GM12891 (cell line): ENCODE results near the gene TMEM185A.
"Not testable (repeated sequence)": the region's sequence is repeated elsewhere in the genome, so short reads cannot be mapped to it uniquely, and the experiment has no call there.

Experiments
- DNase-seq: peaks from one replicate; pipeline ENCODE4 v3.0.0; 2011; ENCODE audit warnings: low spot score; ENCODE audit not compliant: insufficient read length
- FAIRE-seq: peaks from 2 replicates; lab custom pipeline; 2011; peaks lifted over from hg19 to GRCh38; lab: Jason Lieb, UNC
- PAX5 ChIP-seq: IDR thresholded peaks from 2 replicates; pipeline ENCODE4 v1.6.1; 2011; ENCODE audit warnings: low read length, moderate library complexity, mild to moderate bottlenecking; ENCODE audit not compliant: insufficient read depth, severe bottlenecking
- POLR2A ChIP-seq: IDR thresholded peaks from 2 replicates; pipeline ENCODE4 v1.6.1; 2011; ENCODE audit warnings: low read depth, low read length, control low read depth
- POLR2AphosphoS5 ChIP-seq: IDR thresholded peaks from 2 replicates; pipeline ENCODE4 v1.6.1; 2011; ENCODE audit warnings: low read depth, low read length, control low read depth
- POU2F2 ChIP-seq: IDR thresholded peaks from 2 replicates; pipeline ENCODE4 v1.6.1; 2011; ENCODE audit warnings: low read depth, mild to moderate bottlenecking, control low read depth, low read length, moderate library complexity
- SPI1 ChIP-seq: IDR thresholded peaks from 2 replicates; pipeline ENCODE4 v1.6.1; 2011; ENCODE audit warnings: low read depth, low read length, control low read depth
- TAF1 ChIP-seq: IDR thresholded peaks from 2 replicates; pipeline ENCODE4 v1.6.1; 2011; ENCODE audit warnings: low read depth, low read length, control low read depth

TMEM185A gene

GRCh38 chrX:149571770-149572169 lies 59.8 kb downstream of the TMEM185A start:
- TF ChIP-seq PAX5: no peak
- no peak for TF ChIP-seq POLR2AphosphoS5
- TF ChIP-seq POLR2A: no peak
- TF ChIP-seq TAF1: no peak
- no peak for TF ChIP-seq POU2F2
- TF ChIP-seq SPI1: no peak
- no peak for DNase-seq
- no peak for FAIRE-seq

- DNase-seq (no peak), FAIRE-seq (peak; percentile 81)
- no peak for TF ChIP-seq SPI1
- no peak for TF ChIP-seq POLR2A
- TF ChIP-seq POLR2AphosphoS5: no peak
- no peak for TF ChIP-seq PAX5
- TF ChIP-seq TAF1: no peak
Measured at GRCh38 chrX:149570668-149571067, 60.9 kb downstream of the TMEM185A start.

GRCh38 chrX:149569770-149570169 lies 61.8 kb downstream of the TMEM185A start:
- FAIRE-seq: no peak
- TF ChIP-seq POLR2A (no peak), POLR2AphosphoS5 (no peak), POU2F2 (no peak)
- no peak for DNase-seq

- DNase-seq (no peak), FAIRE-seq (no peak)
- TF ChIP-seq SPI1: no peak
- TF ChIP-seq POLR2A: no peak
- TF ChIP-seq POU2F2: no peak
- TF ChIP-seq PAX5: no peak
- TF ChIP-seq TAF1: no peak
- no peak for TF ChIP-seq POLR2AphosphoS5
Measured at GRCh38 chrX:149568701-149569296, 62.8 kb downstream of the TMEM185A start.

GRCh38 chrX:149567621-149568417 lies 63.8 kb downstream of the TMEM185A start:
- FAIRE-seq (peak; percentile 26), DNase-seq (no peak)
- TF ChIP-seq POU2F2: no peak
- TF ChIP-seq SPI1: no peak

- no peak for DNase-seq
- TF ChIP-seq POLR2A: no peak
- TF ChIP-seq POU2F2: no peak
- TF ChIP-seq SPI1: no peak
- TF ChIP-seq POLR2AphosphoS5: no peak
- TF ChIP-seq TAF1: no peak
- no peak for TF ChIP-seq PAX5
- FAIRE-seq: no peak
Measured at GRCh38 chrX:149563359-149563758, 68.2 kb downstream of the TMEM185A start.

- DNase-seq, FAIRE-seq: not testable (repeated sequence)
Measured at GRCh38 chrX:149555251-149555650, 76.3 kb downstream of the TMEM185A start.

GRCh38 chrX:149551939-149552248 lies 79.7 kb downstream of the TMEM185A start:
- FAIRE-seq: peak; percentile 35
- not testable (repeated sequence) for DNase-seq

GRCh38 chrX:149551245-149551938 lies 80.2 kb downstream of the TMEM185A start:
- DNase-seq: not testable (repeated sequence)
- FAIRE-seq: peak; percentile 84

- FAIRE-seq: peak; percentile 92
- not testable (repeated sequence) for DNase-seq
Measured at GRCh38 chrX:149550454-149550853, 81.1 kb downstream of the TMEM185A start.

GRCh38 chrX:149549701-149550100 lies 81.9 kb downstream of the TMEM185A start, which contains the start of gene HSFX3:
Gene HSFX3, minus strand, starts transcription at chrX:149549924. Its CDS starts 72 bp downstream, at chrX:149549852.
- not testable (repeated sequence) for DNase-seq
- peak; percentile 79 for FAIRE-seq

GRCh38 chrX:149547782-149548181 lies 83.8 kb downstream of the TMEM185A start:
- FAIRE-seq, DNase-seq: not testable (repeated sequence)

GRCh38 chrX:149546962-149547361 lies 84.6 kb downstream of the TMEM185A start:
- FAIRE-seq: peak; percentile 91
- DNase-seq: not testable (repeated sequence)
